ENCODE data around the gene PLXND1. TPM values are rescaled to one million over a fixed set of nuclear protein-coding genes. Genes with fewer than 3 reads are reported as not detected.

PLXND1 gene
- total and polyA plus RNA-seq, 9 donors, result 21.6 to 120 (median 57.1) TPM

DNA sequence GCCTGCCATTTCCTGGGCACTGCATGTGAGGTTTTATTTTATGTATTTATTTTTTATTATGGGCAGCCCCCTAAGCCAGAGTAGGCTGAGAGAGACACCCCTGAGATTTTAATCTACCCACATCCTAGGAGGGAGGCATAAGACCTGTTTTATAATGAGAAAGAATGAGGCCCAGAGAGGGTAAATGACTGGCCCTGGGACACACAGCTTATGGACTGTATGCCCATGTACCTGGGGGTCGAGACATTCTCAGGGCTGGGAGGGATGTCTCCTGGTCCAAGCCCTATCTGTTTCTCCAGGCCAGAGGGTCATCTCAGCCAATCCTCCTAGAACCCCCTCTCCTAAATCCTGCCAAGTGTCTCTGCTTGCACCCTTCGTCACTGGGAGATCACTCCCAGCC lies 6.1 kb downstream of the PLXND1 start:
- H3K4me1 ChIP-seq (ENCODE audit: insufficient read depth), result peaks cover 37% of the 10 kb centered on the region
- no peaks in the 10 kb centered on the region for H3K27me3 ChIP-seq
- intact Hi-C loops (cut with DNase I), result loop anchor here in 1 of 4 donors (10.0 kb wide), 1 partner anchor 116 kb away; no protein-coding TSS in a partner anchor
- no peak for DNase-seq
- H3K27ac ChIP-seq, result no peak overlapping the region
- 86 to 95% (median 88%) methylated on average over 2 of the region's 2 CpGs for WGBS, 3 donors
- H3K4me3 ChIP-seq, result no peak overlapping the region
- TF ChIP-seq POLR2A (IDR thresholded peaks at IDR 0.05), result no peak
- TF ChIP-seq, protein P1, sequence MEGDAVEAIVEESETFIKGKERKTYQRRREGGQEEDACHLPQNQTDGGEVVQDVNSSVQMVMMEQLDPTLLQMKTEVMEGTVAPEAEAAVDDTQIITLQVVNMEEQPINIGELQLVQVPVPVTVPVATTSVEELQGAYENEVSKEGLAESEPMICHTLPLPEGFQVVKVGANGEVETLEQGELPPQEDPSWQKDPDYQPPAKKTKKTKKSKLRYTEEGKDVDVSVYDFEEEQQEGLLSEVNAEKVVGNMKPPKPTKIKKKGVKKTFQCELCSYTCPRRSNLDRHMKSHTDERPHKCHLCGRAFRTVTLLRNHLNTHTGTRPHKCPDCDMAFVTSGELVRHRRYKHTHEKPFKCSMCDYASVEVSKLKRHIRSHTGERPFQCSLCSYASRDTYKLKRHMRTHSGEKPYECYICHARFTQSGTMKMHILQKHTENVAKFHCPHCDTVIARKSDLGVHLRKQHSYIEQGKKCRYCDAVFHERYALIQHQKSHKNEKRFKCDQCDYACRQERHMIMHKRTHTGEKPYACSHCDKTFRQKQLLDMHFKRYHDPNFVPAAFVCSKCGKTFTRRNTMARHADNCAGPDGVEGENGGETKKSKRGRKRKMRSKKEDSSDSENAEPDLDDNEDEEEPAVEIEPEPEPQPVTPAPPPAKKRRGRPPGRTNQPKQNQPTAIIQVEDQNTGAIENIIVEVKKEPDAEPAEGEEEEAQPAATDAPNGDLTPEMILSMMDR (IDR thresholded peaks at IDR 0.05), result no peak
- no peak for TF ChIP-seq EP300 (IDR thresholded peaks at IDR 0.05)
- H3K9me3 ChIP-seq, result no peaks in the 10 kb centered on the region
- H3K36me3 ChIP-seq, result no peaks in the 10 kb centered on the region

DNA sequence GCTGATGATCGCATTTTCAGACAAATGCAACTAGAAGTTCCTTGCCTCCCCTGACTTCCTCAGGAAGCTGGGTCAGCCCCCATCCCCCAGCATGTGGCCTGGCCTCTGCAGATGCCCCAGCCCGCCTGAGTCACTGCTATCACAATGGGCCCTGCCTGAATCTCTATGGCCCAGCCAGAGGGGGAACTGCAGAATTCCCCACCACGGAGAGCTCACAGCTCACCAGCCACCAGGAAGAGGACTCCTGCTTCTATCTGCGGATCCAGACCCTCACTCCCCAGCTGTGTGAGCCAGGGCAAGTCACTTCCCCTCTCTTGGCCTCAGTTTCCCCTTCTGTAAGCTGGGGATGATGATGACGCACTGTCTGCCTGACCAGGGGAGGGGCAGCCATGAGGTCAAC lies 6.9 kb downstream of the PLXND1 start:
- H3K4me1 ChIP-seq (ENCODE audit: insufficient read depth), result peaks cover 38% of the 10 kb centered on the region
- DNase-seq, result no peak
- no peak overlapping the region for H3K27ac ChIP-seq
- no peaks in the 10 kb centered on the region for H3K9me3 ChIP-seq
- no peak overlapping the region for H3K4me3 ChIP-seq
- intact Hi-C loops (cut with DNase I), result loop anchor here in 2 of 4 donors (5.0 to 10.0 kb wide), 2 partner anchors 37 to 115 kb away; no protein-coding TSS in a partner anchor
- 64 to 88% (median 79%) methylated on average over 5 of the region's 5 CpGs for WGBS, 3 donors
- H3K27me3 ChIP-seq, result no peaks in the 10 kb centered on the region
- TF ChIP-seq POLR2A (IDR thresholded peaks at IDR 0.05), result no peak
- H3K36me3 ChIP-seq, result no peaks in the 10 kb centered on the region

- H3K27me3 ChIP-seq, result no peaks in the 10 kb centered on the region
- no peak for DNase-seq
- TF ChIP-seq, protein P1 (IDR thresholded peaks at IDR 0.05), result no peak
- TF ChIP-seq EP300 (IDR thresholded peaks at IDR 0.05) (no peak), POLR2A (IDR thresholded peaks at IDR 0.05) (no peak)
- peak overlapping the region in 1 of 2 donors; percentile 74 for H3K27ac ChIP-seq
- intact Hi-C loops (cut with DNase I), result loop anchor here in 1 of 4 donors (5.0 kb wide), 1 partner anchor 37 kb away; no protein-coding TSS in a partner anchor
- no peak overlapping the region for H3K4me3 ChIP-seq
- 86 to 90% (median 88%) methylated on average over 19 of the region's 19 CpGs for WGBS, 3 donors
- H3K9me3 ChIP-seq, result no peaks in the 10 kb centered on the region
- H3K36me3 ChIP-seq, result no peaks in the 10 kb centered on the region
- peaks cover 41% of the 10 kb centered on the region for H3K4me1 ChIP-seq (ENCODE audit: insufficient read depth)
Observed at GRCh38 chr3:129599073-129599472, 7.4 kb downstream of the PLXND1 start.

DNA sequence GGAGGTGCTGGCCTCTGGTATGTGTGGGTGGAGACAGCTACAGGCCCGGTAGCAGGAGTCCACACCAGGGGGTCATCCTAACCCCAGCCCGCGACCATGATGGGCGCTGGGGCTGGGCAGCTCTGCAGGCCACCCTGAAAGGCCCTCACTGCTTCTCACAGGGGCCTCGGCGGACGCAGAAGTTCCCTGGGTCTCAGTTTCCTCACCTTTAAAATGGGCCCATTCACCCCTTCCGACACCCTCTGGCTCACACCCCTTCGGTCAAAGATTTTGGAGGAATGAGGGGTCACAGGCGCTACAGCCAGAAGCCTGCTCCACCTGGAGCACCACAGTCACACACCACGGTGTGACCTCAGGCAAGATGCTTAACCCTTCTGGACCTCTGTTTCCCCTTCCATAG lies 8.0 kb downstream of the PLXND1 start:
- Histone ChIP-seq H3K27ac (peak overlapping the region in 1 of 2 donors; percentile 74), H3K36me3 (no peaks in the 10 kb centered on the region), H3K4me1 (ENCODE audit: insufficient read depth) (peaks cover 44% of the 10 kb centered on the region), H3K4me3 (no peak overlapping the region), H3K27me3 (no peaks in the 10 kb centered on the region), H3K9me3 (no peaks in the 10 kb centered on the region)
- no peak for DNase-seq
- TF ChIP-seq EP300 (IDR thresholded peaks at IDR 0.05) (no peak), POLR2A (IDR thresholded peaks at IDR 0.05) (no peak)
- TF ChIP-seq, protein P1 (IDR thresholded peaks at IDR 0.05), result no peak
- 77 to 81% (median 80%) methylated on average over 11 of the region's 11 CpGs for WGBS, 3 donors
- intact Hi-C loops (cut with DNase I), result loop anchor here in 1 of 4 donors (5.0 kb wide), 1 partner anchor 36 kb away; no protein-coding TSS in a partner anchor

- Histone ChIP-seq H3K36me3 (no peaks in the 10 kb centered on the region), H3K9me3 (no peaks in the 10 kb centered on the region), H3K4me1 (ENCODE audit: insufficient read depth) (peaks cover 45% of the 10 kb centered on the region), H3K27ac (peak overlapping the region in 1 of 2 donors; percentile 74), H3K27me3 (no peaks in the 10 kb centered on the region), H3K4me3 (no peak overlapping the region)
- no peak for DNase-seq
- WGBS, 3 donors, result 45 to 63% (median 53%) methylated on average over 5 of the region's 5 CpGs
- intact Hi-C loops (cut with DNase I), result loop anchor here in 1 of 4 donors (5.0 kb wide), 1 partner anchor 36 kb away; no protein-coding TSS in a partner anchor
- TF ChIP-seq, protein P1 (IDR thresholded peaks at IDR 0.05), result no peak
- TF ChIP-seq EP300 (IDR thresholded peaks at IDR 0.05) (no peak), POLR2A (IDR thresholded peaks at IDR 0.05) (no peak)
Observed at GRCh38 chr3:129598000-129598381, 8.5 kb downstream of the PLXND1 start.
